BLaER1 (cell line): ENCODE measurements around the gene HLA-B.
A peak's percentile ranks its signal among the peaks of the same experiment; 100 is the strongest.

Experiments used
- H3K27ac ChIP-seq: shearing (Covaris generic); formaldehyde crosslinking; 2 replicates; pipeline ENCODE4 v1.8.1; 2022
- H3K27me3 ChIP-seq: shearing (Covaris generic); formaldehyde crosslinking; 2 replicates; pipeline ENCODE4 v1.8.1; 2022
- H3K36me3 ChIP-seq: shearing (Covaris generic); formaldehyde crosslinking; 2 replicates; pipeline ENCODE4 v1.8.1; 2022
- H3K4me1 ChIP-seq: shearing (Covaris generic); formaldehyde crosslinking; 2 replicates; pipeline ENCODE4 v1.8.1; 2022
- H3K4me2 ChIP-seq: shearing (Covaris generic); formaldehyde crosslinking; 2 replicates; pipeline ENCODE4 v1.8.1; 2022
- H3K4me3 ChIP-seq: shearing (Covaris generic); formaldehyde crosslinking; 2 replicates; pipeline ENCODE4 v1.8.1; 2022
- H3K9ac ChIP-seq: shearing (Covaris generic); formaldehyde crosslinking; 2 replicates; pipeline ENCODE4 v1.8.1; 2022
- H3K9me3 ChIP-seq: shearing (Covaris generic); formaldehyde crosslinking; 2 replicates; pipeline ENCODE4 v1.8.1; 2022
- H4K20me1 ChIP-seq: shearing (Covaris generic); formaldehyde crosslinking; 2 replicates; pipeline ENCODE4 v1.8.1; 2022
- Cebpa-rat ChIP-seq: shearing (Covaris generic); IDR thresholded peaks from 2 replicates; pipeline ENCODE4 v1.8.1; 2022

HLA-B gene

GRCh38 chr6:31349301-31349700 lies 7.7 kb downstream of the HLA-B start:
- no peak for TF ChIP-seq Cebpa-rat
- Histone ChIP-seq H3K9me3 (no peaks in the 10 kb centered on the region), H3K27me3 (no peaks in the 10 kb centered on the region), H3K36me3 (peaks cover 10% of the 10 kb centered on the region), H3K4me3 (no peak overlapping the region), H3K9ac (no peak overlapping the region), H3K4me1 (peaks cover 19% of the 10 kb centered on the region), H3K27ac (no peak overlapping the region), H4K20me1 (peaks cover 23% of the 10 kb centered on the region), H3K4me2 (no peak overlapping the region)

- no peak for TF ChIP-seq Cebpa-rat
- Histone ChIP-seq H3K4me3 (no peak overlapping the region), H3K4me2 (no peak overlapping the region), H3K4me1 (peaks cover 3% of the 10 kb centered on the region; the same call in 1 of the 2 replicates), H3K27me3 (no peaks in the 10 kb centered on the region), H3K27ac (no peak overlapping the region), H3K9me3 (peaks cover 9% of the 10 kb centered on the region), H3K9ac (no peak overlapping the region), H3K36me3 (no peaks in the 10 kb centered on the region), H4K20me1 (no peaks in the 10 kb centered on the region)
These were observed 11.8 kb downstream of the HLA-B start for GRCh38 chr6:31345026-31345730.

- H3K9me3 ChIP-seq = peaks cover 36% of the 10 kb centered on the region
These were observed 16.8 kb downstream of the HLA-B start for GRCh38 chr6:31340228-31340627.

GRCh38 chr6:31339210-31339609 lies 17.8 kb downstream of the HLA-B start:
- Histone ChIP-seq H3K9ac (no peak overlapping the region), H3K27ac (no peak overlapping the region), H3K4me1 (no peaks in the 10 kb centered on the region), H3K9me3 (peaks cover 36% of the 10 kb centered on the region), H3K27me3 (no peaks in the 10 kb centered on the region), H3K4me3 (no peak overlapping the region), H3K4me2 (no peak overlapping the region), H4K20me1 (no peaks in the 10 kb centered on the region), H3K36me3 (no peaks in the 10 kb centered on the region)
- TF ChIP-seq Cebpa-rat = no peak

More at GRCh38 chr6:31340228-31340627, 16.8 kb downstream of the HLA-B start:
- H3K4me2 ChIP-seq = no peak overlapping the region
- no peak overlapping the region for H3K27ac ChIP-seq
- H3K27me3 ChIP-seq = no peaks in the 10 kb centered on the region
- H3K4me3 ChIP-seq = no peak overlapping the region
- H3K4me1 ChIP-seq = no peaks in the 10 kb centered on the region
- no peaks in the 10 kb centered on the region for H3K36me3 ChIP-seq
- no peak overlapping the region for H3K9ac ChIP-seq
- TF ChIP-seq Cebpa-rat = no peak
- H4K20me1 ChIP-seq = no peaks in the 10 kb centered on the region

GRCh38 chr6:31336896-31337496 lies 20.0 kb downstream of the HLA-B start:
- Histone ChIP-seq H3K4me1 (peaks cover 15% of the 10 kb centered on the region), H3K4me3 (no peak overlapping the region), H3K9me3 (peaks cover 36% of the 10 kb centered on the region), H3K27me3 (no peaks in the 10 kb centered on the region), H3K36me3 (no peaks in the 10 kb centered on the region), H3K9ac (no peak overlapping the region), H3K27ac (no peak overlapping the region), H3K4me2 (no peak overlapping the region), H4K20me1 (no peaks in the 10 kb centered on the region)
- no peak for TF ChIP-seq Cebpa-rat

- Histone ChIP-seq H3K36me3 (no peaks in the 10 kb centered on the region), H4K20me1 (no peaks in the 10 kb centered on the region), H3K9me3 (peaks cover 32% of the 10 kb centered on the region), H3K27ac (peak overlapping the region; percentile 77), H3K27me3 (no peaks in the 10 kb centered on the region), H3K4me2 (peak overlapping the region; percentile 53), H3K4me3 (no peak overlapping the region), H3K4me1 (peaks cover 24% of the 10 kb centered on the region), H3K9ac (no peak overlapping the region)
- no peak; the same call in 1 of the 2 replicates for TF ChIP-seq Cebpa-rat
These were observed 24.1 kb downstream of the HLA-B start for GRCh38 chr6:31332637-31333602.

- Histone ChIP-seq H3K36me3 (no peaks in the 10 kb centered on the region), H3K9ac (no peak overlapping the region), H3K27me3 (no peaks in the 10 kb centered on the region), H3K4me3 (no peak overlapping the region), H3K4me1 (peaks cover 23% of the 10 kb centered on the region), H3K4me2 (no peak overlapping the region), H4K20me1 (no peaks in the 10 kb centered on the region), H3K27ac (no peak overlapping the region), H3K9me3 (peaks cover 25% of the 10 kb centered on the region)
- TF ChIP-seq Cebpa-rat = no peak
These were observed 28.5 kb downstream of the HLA-B start for GRCh38 chr6:31328355-31328960.

GRCh38 chr6:31321820-31322219 lies 35.2 kb downstream of the HLA-B start:
- Histone ChIP-seq H4K20me1 (no peaks in the 10 kb centered on the region), H3K9me3 (peaks cover 4% of the 10 kb centered on the region; the same call in 1 of the 2 replicates), H3K9ac (no peak overlapping the region), H3K4me1 (no peaks in the 10 kb centered on the region), H3K36me3 (no peaks in the 10 kb centered on the region), H3K27me3 (no peaks in the 10 kb centered on the region), H3K4me2 (no peak overlapping the region), H3K27ac (no peak overlapping the region), H3K4me3 (no peak overlapping the region)
- TF ChIP-seq Cebpa-rat = no peak

- Histone ChIP-seq H3K4me2 (no peak overlapping the region), H3K27me3 (no peaks in the 10 kb centered on the region), H4K20me1 (no peaks in the 10 kb centered on the region), H3K4me1 (no peaks in the 10 kb centered on the region), H3K9ac (no peak overlapping the region), H3K9me3 (no peaks in the 10 kb centered on the region), H3K36me3 (no peaks in the 10 kb centered on the region), H3K27ac (no peak overlapping the region), H3K4me3 (no peak overlapping the region)
- TF ChIP-seq Cebpa-rat = no peak
These were observed 35.8 kb downstream of the HLA-B start for GRCh38 chr6:31321005-31321707.
